GM18861 (cell line): ENCODE measurements around the gene RSKR.
"Not testable (repeated sequence)": the region's sequence is repeated elsewhere in the genome, so short reads cannot be mapped to it uniquely, and the experiment has no call there.

Experiments used
- ATAC-seq: cut with Tn5 transposase; IDR thresholded peaks from one replicate; pipeline ENCODE4 v1.9.1; 2021; ENCODE audit not compliant: unreplicated experiment

RSKR gene

GRCh38 chr17:28578246-28579195 is 35.5 kb downstream of the RSKR start:
- ATAC-seq: no peak

GRCh38 chr17:28577466-28577824 is 36.5 kb downstream of the RSKR start:
- no peak for ATAC-seq

- ATAC-seq: peak; percentile 71
Observed at GRCh38 chr17:28576758-28577465, 37.1 kb downstream of the RSKR start, which contains the start of gene ALDOC. Gene ALDOC, minus strand, starts transcription at chr17:28576895. Its CDS starts 1,363 bp downstream, at chr17:28575532.

- not testable (repeated sequence) for ATAC-seq
Observed at GRCh38 chr17:28576016-28576415, 38.0 kb downstream of the RSKR start.

GRCh38 chr17:28575126-28575795 is 38.7 kb downstream of the RSKR start:
- ATAC-seq: no peak

- no peak for ATAC-seq
Observed at GRCh38 chr17:28574526-28574925, 39.5 kb downstream of the RSKR start.

GRCh38 chr17:28573966-28574480 is 40.0 kb downstream of the RSKR start:
- no peak for ATAC-seq

- no peak for ATAC-seq
Observed at GRCh38 chr17:28573521-28573920, 40.5 kb downstream of the RSKR start.

- no peak for ATAC-seq
Observed at GRCh38 chr17:28573040-28573380, 41.0 kb downstream of the RSKR start.

- no peak for ATAC-seq
Observed at GRCh38 chr17:28572259-28573039, 41.5 kb downstream of the RSKR start.

GRCh38 chr17:28571361-28572122 is 42.4 kb downstream of the RSKR start, which contains the start of gene PIGS:
Gene PIGS, minus strand, starts transcription at chr17:28571524. Its CDS starts 28 bp downstream, at chr17:28571496.
- peak; percentile 54 for ATAC-seq

GRCh38 chr17:28570716-28571360 is 43.1 kb downstream of the RSKR start:
- no peak for ATAC-seq

GRCh38 chr17:28569446-28569845 is 44.5 kb downstream of the RSKR start:
- ATAC-seq: no peak

- peak; percentile 32 for ATAC-seq
Observed at GRCh38 chr17:28567604-28568003, 46.4 kb downstream of the RSKR start.

- ATAC-seq: no peak
Observed at GRCh38 chr17:28563475-28563874, 50.5 kb downstream of the RSKR start.
